Measurements from ENCODE around the gene EIF1.
A peak's percentile ranks its signal among the peaks of the same experiment; 100 is the strongest.

The EIF1 gene

GRCh38 chr17:41705271-41705991 lies 16.7 kb downstream of the EIF1 start:
- H3K9ac ChIP-seq (ENCODE audit: low read length) = no peak overlapping the region
- no peak overlapping the region for H4K91ac ChIP-seq (ENCODE audit: low read depth, low read length)
- H3K27ac ChIP-seq (ENCODE audit: low read depth, low read length) = no peak overlapping the region
- H3K27me3 ChIP-seq (ENCODE audit: insufficient read depth, low read length) = no peaks in the 10 kb centered on the region
- H3K23ac ChIP-seq (ENCODE audit: low read length) = no peak overlapping the region
- no CpG with 5 or more reads among the region's 13 CpGs for WGBS (ENCODE audit: extremely low coverage, insufficient coverage, insufficient read length)
- no peak overlapping the region for H2BK120ac ChIP-seq (ENCODE audit: insufficient read depth, low read length, poor library complexity)
- peaks cover 0 to 4% of the 10 kb centered on the region in 2 experiments for H3K4me1 ChIP-seq (ENCODE audit: control insufficient read depth in 1 of 2, insufficient read depth in 2 of 2, low read length in 2 of 2)
- H3K36me3 ChIP-seq (ENCODE audit: control insufficient read depth in 1 of 2, insufficient read depth in 2 of 2, low read length in 2 of 2) = no peaks in the 10 kb centered on the region
- no peak overlapping the region for H2AFZ ChIP-seq (ENCODE audit: insufficient read depth, low read length, poor library complexity)
- H3K18ac ChIP-seq (ENCODE audit: low read length) = no peak overlapping the region
- H3K79me2 ChIP-seq (ENCODE audit: control insufficient read depth, insufficient read depth, low read length, poor library complexity) = no peaks in the 10 kb centered on the region
- no peak overlapping the region for H2BK12ac ChIP-seq (ENCODE audit: low read length)
- H3K79me1 ChIP-seq (ENCODE audit: low read length) = no peaks in the 10 kb centered on the region
- H2AK5ac ChIP-seq (ENCODE audit: low read length) = no peak overlapping the region
- H4K12ac ChIP-seq (ENCODE audit: low read depth, low read length) = no peak overlapping the region
- H4K8ac ChIP-seq (ENCODE audit: low read depth, low read length) = no peak overlapping the region
- H3K14ac ChIP-seq (ENCODE audit: low read length) = no peak overlapping the region
- H2BK5ac ChIP-seq (ENCODE audit: low read depth, low read length, poor library complexity) = no peak overlapping the region
- no peak overlapping the region for H3K4ac ChIP-seq (ENCODE audit: low read depth, low read length)
- no peak for DNase-seq
- no peak overlapping the region for H3K4me2 ChIP-seq (ENCODE audit: low read length)
- peaks cover 3% of the 10 kb centered on the region for H3K9me3 ChIP-seq (ENCODE audit: insufficient read depth, low read depth, low read length)
- H3K4me3 ChIP-seq (ENCODE audit: low read depth, low read length) = no peak overlapping the region

GRCh38 chr17:41707803-41708669 lies 19.4 kb downstream of the EIF1 start:
- Histone ChIP-seq H3K4me3 (ENCODE audit: low read depth, low read length) (no peak overlapping the region), H3K36me3 (ENCODE audit: control insufficient read depth in 1 of 2, insufficient read depth in 2 of 2, low read length in 2 of 2) (no peaks in the 10 kb centered on the region), H2BK5ac (ENCODE audit: low read depth, low read length, poor library complexity) (no peak overlapping the region), H3K4ac (ENCODE audit: low read depth, low read length) (no peak overlapping the region), H3K27me3 (ENCODE audit: insufficient read depth, low read length) (no peaks in the 10 kb centered on the region), H2AK5ac (ENCODE audit: low read length) (no peak overlapping the region), H3K9me3 (ENCODE audit: insufficient read depth, low read depth, low read length) (peaks cover 3% of the 10 kb centered on the region), H2AFZ (ENCODE audit: insufficient read depth, low read length, poor library complexity) (no peak overlapping the region), H3K23ac (ENCODE audit: low read length) (no peak overlapping the region), H3K27ac (ENCODE audit: low read depth, low read length) (no peak overlapping the region), H4K8ac (ENCODE audit: low read depth, low read length) (no peak overlapping the region), H3K79me1 (ENCODE audit: low read length) (no peaks in the 10 kb centered on the region), H2BK12ac (ENCODE audit: low read length) (no peak overlapping the region), H2BK120ac (ENCODE audit: insufficient read depth, low read length, poor library complexity) (no peak overlapping the region), H4K12ac (ENCODE audit: low read depth, low read length) (no peak overlapping the region), H3K14ac (ENCODE audit: low read length) (no peak overlapping the region), H3K9ac (ENCODE audit: low read length) (no peak overlapping the region), H3K18ac (ENCODE audit: low read length) (no peak overlapping the region), H3K4me1 (ENCODE audit: control insufficient read depth in 1 of 2, insufficient read depth in 2 of 2, low read length in 2 of 2) (peaks cover 0 to 4% of the 10 kb centered on the region in 2 experiments), H3K79me2 (ENCODE audit: control insufficient read depth, insufficient read depth, low read length, poor library complexity) (no peaks in the 10 kb centered on the region), H4K91ac (ENCODE audit: low read depth, low read length) (no peak overlapping the region), H3K4me2 (ENCODE audit: low read length) (no peak overlapping the region)
- WGBS (ENCODE audit: extremely low coverage, insufficient coverage, insufficient read length) = no CpG with 5 or more reads among the region's 10 CpGs
- no peak for DNase-seq

- no peak overlapping the region for H3K23ac ChIP-seq (ENCODE audit: low read length)
- H3K9ac ChIP-seq (ENCODE audit: low read length) = no peak overlapping the region
- no peak overlapping the region for H4K8ac ChIP-seq (ENCODE audit: low read depth, low read length)
- no peak overlapping the region for H2BK120ac ChIP-seq (ENCODE audit: insufficient read depth, low read length, poor library complexity)
- H3K36me3 ChIP-seq (ENCODE audit: control insufficient read depth in 1 of 2, insufficient read depth in 2 of 2, low read length in 2 of 2) = no peaks in the 10 kb centered on the region
- H4K12ac ChIP-seq (ENCODE audit: low read depth, low read length) = no peak overlapping the region
- no CpG with 5 or more reads among the region's 8 CpGs for WGBS (ENCODE audit: extremely low coverage, insufficient coverage, insufficient read length)
- no peaks in the 10 kb centered on the region for H3K27me3 ChIP-seq (ENCODE audit: insufficient read depth, low read length)
- H3K79me1 ChIP-seq (ENCODE audit: low read length) = no peaks in the 10 kb centered on the region
- no peak overlapping the region for H2AFZ ChIP-seq (ENCODE audit: insufficient read depth, low read length, poor library complexity)
- peak in 1 of 2 donors; percentile 7 for DNase-seq
- no peak overlapping the region for H3K18ac ChIP-seq (ENCODE audit: low read length)
- no peaks in the 10 kb centered on the region for H3K79me2 ChIP-seq (ENCODE audit: control insufficient read depth, insufficient read depth, low read length, poor library complexity)
- H3K14ac ChIP-seq (ENCODE audit: low read length) = no peak overlapping the region
- no peak overlapping the region for H3K4ac ChIP-seq (ENCODE audit: low read depth, low read length)
- no peak overlapping the region for H3K4me3 ChIP-seq (ENCODE audit: low read depth, low read length)
- peaks cover 3% of the 10 kb centered on the region for H3K9me3 ChIP-seq (ENCODE audit: insufficient read depth, low read depth, low read length)
- H3K4me1 ChIP-seq (ENCODE audit: control insufficient read depth in 1 of 2, insufficient read depth in 2 of 2, low read length in 2 of 2) = peaks cover 0 to 1% of the 10 kb centered on the region in 2 experiments
- no peak overlapping the region for H3K27ac ChIP-seq (ENCODE audit: low read depth, low read length)
- H3K4me2 ChIP-seq (ENCODE audit: low read length) = no peak overlapping the region
- no peak overlapping the region for H4K91ac ChIP-seq (ENCODE audit: low read depth, low read length)
- no peak overlapping the region for H2BK12ac ChIP-seq (ENCODE audit: low read length)
- H2AK5ac ChIP-seq (ENCODE audit: low read length) = no peak overlapping the region
- no peak overlapping the region for H2BK5ac ChIP-seq (ENCODE audit: low read depth, low read length, poor library complexity)
Measured at GRCh38 chr17:41710472-41711090, 21.9 kb downstream of the EIF1 start.

- H4K8ac ChIP-seq (ENCODE audit: low read depth, low read length) = no peak within 1 kb of the TSS
- H3K27me3 ChIP-seq (ENCODE audit: insufficient read depth, low read length) = no peaks in the 10 kb centered on the region
- no peak for DNase-seq
- H3K23ac ChIP-seq (ENCODE audit: low read length) = no peak within 1 kb of the TSS
- H3K4ac ChIP-seq (ENCODE audit: low read depth, low read length) = no peak within 1 kb of the TSS
- H2AFZ ChIP-seq (ENCODE audit: insufficient read depth, low read length, poor library complexity) = no peak within 1 kb of the TSS
- no peak within 1 kb of the TSS for H3K14ac ChIP-seq (ENCODE audit: low read length)
- no peak within 1 kb of the TSS for H3K18ac ChIP-seq (ENCODE audit: low read length)
- H3K4me2 ChIP-seq (ENCODE audit: low read length) = no peak within 1 kb of the TSS
- no peaks in the 10 kb centered on the region for H3K36me3 ChIP-seq (ENCODE audit: control insufficient read depth in 1 of 2, insufficient read depth in 2 of 2, low read length in 2 of 2)
- H3K9me3 ChIP-seq (ENCODE audit: insufficient read depth, low read depth, low read length) = no peaks in the 10 kb centered on the region
- no peak within 1 kb of the TSS for H2BK120ac ChIP-seq (ENCODE audit: insufficient read depth, low read length, poor library complexity)
- peak within 1 kb of the TSS; percentile 8 for H3K4me3 ChIP-seq (ENCODE audit: low read depth, low read length)
- no peak within 1 kb of the TSS for H2AK5ac ChIP-seq (ENCODE audit: low read length)
- H3K79me2 ChIP-seq (ENCODE audit: control insufficient read depth, insufficient read depth, low read length, poor library complexity) = peaks cover 2% of the 10 kb centered on the region
- WGBS (ENCODE audit: extremely low coverage, insufficient coverage, insufficient read length) = no CpG with 5 or more reads among the region's 12 CpGs
- H4K91ac ChIP-seq (ENCODE audit: low read depth, low read length) = no peak within 1 kb of the TSS
- H3K4me1 ChIP-seq (ENCODE audit: control insufficient read depth in 1 of 2, insufficient read depth in 2 of 2, low read length in 2 of 2) = peaks cover 0 to 2% of the 10 kb centered on the region in 2 experiments
- H4K12ac ChIP-seq (ENCODE audit: low read depth, low read length) = no peak within 1 kb of the TSS
- no peak within 1 kb of the TSS for H3K9ac ChIP-seq (ENCODE audit: low read length)
- no peak within 1 kb of the TSS for H2BK5ac ChIP-seq (ENCODE audit: low read depth, low read length, poor library complexity)
- H2BK12ac ChIP-seq (ENCODE audit: low read length) = no peak within 1 kb of the TSS
- peaks cover 3% of the 10 kb centered on the region for H3K79me1 ChIP-seq (ENCODE audit: low read length)
- no peak within 1 kb of the TSS for H3K27ac ChIP-seq (ENCODE audit: low read depth, low read length)
Measured at GRCh38 chr17:41711669-41712400, 23.1 kb downstream of the EIF1 start, which contains the start of gene GAST. Gene GAST (plus strand): TSS chr17:41712331. CDS start chr17:41715437, 3,106 bp downstream.
